SJSA1 (cell line): ENCODE data around the gene MINDY4. TPM values are rescaled to one million over a fixed set of nuclear protein-coding genes. Genes with fewer than 3 reads are reported as not detected.

ENCODE experiments used
- DNase-seq, 2 experiments: peaks; one replicate each; pipeline ENCODE4 v3.0.0-alpha.2; 2015 to 2020; ENCODE audit warnings: low spot score in 2 of 2, low read depth in 1 of 2
- H3K27ac ChIP-seq: fragments of 250-450 bp; sonication (Bioruptor Pico); 2 replicates; pipeline ENCODE4 v1.5.1; 2020; ENCODE audit warnings: mild to moderate bottlenecking, moderate library complexity
- H3K27me3 ChIP-seq: fragments of 250-450 bp; sonication (Bioruptor Pico); replicated peaks from 2 replicates; pipeline ENCODE4 v1.5.1; 2020; ENCODE audit warnings: mild to moderate bottlenecking, moderate library complexity
- H3K36me3 ChIP-seq: fragments of 250-450 bp; sonication (Bioruptor Pico); 2 replicates; pipeline ENCODE4 v1.5.1; 2020; ENCODE audit warnings: mild to moderate bottlenecking
- H3K4me1 ChIP-seq: fragments of 250-450 bp; sonication (Bioruptor Pico); replicated peaks from 2 replicates; pipeline ENCODE4 v1.6.1; 2021; ENCODE audit warnings: mild to moderate bottlenecking
- H3K4me3 ChIP-seq: fragments of 250-450 bp; sonication (Bioruptor Pico); 2 replicates; pipeline ENCODE4 v1.5.1; 2020; ENCODE audit warnings: mild to moderate bottlenecking
- H3K9me3 ChIP-seq: fragments of 250-450 bp; sonication (Bioruptor Pico); replicated peaks from 2 replicates; pipeline ENCODE4 v1.5.1; 2020; ENCODE audit warnings: mild to moderate bottlenecking
- total RNA-seq: library from RNA; depleted of rRNA; stranded (reverse); fragments of >200 nt; shearing (Covaris generic); gene quantifications from 2 replicates; pipeline ENCODE4 v1.2.3, GENCODE V29; 2014

MINDY4 gene
- total RNA-seq, 1 experiment from 2014 or later, result 2.0 TPM

- DNase-seq, result no peak
- Histone ChIP-seq H3K9me3 (no peaks in the 10 kb centered on the region), H3K36me3 (no peaks in the 10 kb centered on the region), H3K4me3 (no peak overlapping the region), H3K4me1 (peaks cover 14% of the 10 kb centered on the region), H3K27ac (no peak overlapping the region), H3K27me3 (no peaks in the 10 kb centered on the region)
Observed at GRCh38 chr7:30913821-30914515, 142.8 kb downstream of the MINDY4 start.

GRCh38 chr7:30914596-30914995 is 143.4 kb downstream of the MINDY4 start:
- peak; percentile 43 to 62 for DNase-seq
- H3K27ac ChIP-seq, result peak overlapping the region; percentile 33; the same call in 1 of the 2 replicates
- H3K9me3 ChIP-seq, result no peaks in the 10 kb centered on the region
- peaks cover 14% of the 10 kb centered on the region for H3K4me1 ChIP-seq
- H3K27me3 ChIP-seq, result no peaks in the 10 kb centered on the region
- H3K4me3 ChIP-seq, result no peak overlapping the region
- no peaks in the 10 kb centered on the region for H3K36me3 ChIP-seq

GRCh38 chr7:30915005-30915601 is 143.9 kb downstream of the MINDY4 start:
- no peak for DNase-seq
- Histone ChIP-seq H3K4me3 (no peak overlapping the region), H3K9me3 (no peaks in the 10 kb centered on the region), H3K4me1 (peaks cover 14% of the 10 kb centered on the region), H3K27ac (peak overlapping the region; percentile 33; the same call in 1 of the 2 replicates), H3K27me3 (no peaks in the 10 kb centered on the region), H3K36me3 (no peaks in the 10 kb centered on the region)

GRCh38 chr7:30915751-30916150 is 144.5 kb downstream of the MINDY4 start:
- DNase-seq, result no peak
- H3K9me3 ChIP-seq, result no peaks in the 10 kb centered on the region
- no peaks in the 10 kb centered on the region for H3K27me3 ChIP-seq
- no peaks in the 10 kb centered on the region for H3K36me3 ChIP-seq
- no peak overlapping the region for H3K4me3 ChIP-seq
- no peak overlapping the region for H3K27ac ChIP-seq
- H3K4me1 ChIP-seq, result peaks cover 18% of the 10 kb centered on the region

GRCh38 chr7:30916255-30916654 is 145.0 kb downstream of the MINDY4 start:
- no peaks in the 10 kb centered on the region for H3K27me3 ChIP-seq
- peaks cover 23% of the 10 kb centered on the region for H3K4me1 ChIP-seq
- H3K27ac ChIP-seq, result no peak overlapping the region
- DNase-seq, result no peak
- no peaks in the 10 kb centered on the region for H3K9me3 ChIP-seq
- H3K36me3 ChIP-seq, result no peaks in the 10 kb centered on the region
- H3K4me3 ChIP-seq, result no peak overlapping the region

GRCh38 chr7:30916767-30917166 is 145.6 kb downstream of the MINDY4 start:
- Histone ChIP-seq H3K4me1 (peaks cover 28% of the 10 kb centered on the region), H3K27ac (no peak overlapping the region), H3K4me3 (no peak overlapping the region), H3K27me3 (no peaks in the 10 kb centered on the region), H3K9me3 (no peaks in the 10 kb centered on the region), H3K36me3 (no peaks in the 10 kb centered on the region)
- no peak for DNase-seq

GRCh38 chr7:30917216-30917893 is 146.1 kb downstream of the MINDY4 start:
- Histone ChIP-seq H3K27me3 (no peaks in the 10 kb centered on the region), H3K9me3 (no peaks in the 10 kb centered on the region), H3K27ac (no peak overlapping the region), H3K4me3 (no peak overlapping the region), H3K4me1 (peaks cover 28% of the 10 kb centered on the region), H3K36me3 (no peaks in the 10 kb centered on the region)
- no peak for DNase-seq

GRCh38 chr7:30918676-30919075 is 147.5 kb downstream of the MINDY4 start:
- no peaks in the 10 kb centered on the region for H3K27me3 ChIP-seq
- no peak for DNase-seq

GRCh38 chr7:30920021-30920583 is 148.9 kb downstream of the MINDY4 start:
- Histone ChIP-seq H3K36me3 (no peaks in the 10 kb centered on the region), H3K27me3 (no peaks in the 10 kb centered on the region), H3K27ac (no peak overlapping the region), H3K4me1 (peaks cover 17% of the 10 kb centered on the region), H3K9me3 (no peaks in the 10 kb centered on the region), H3K4me3 (no peak overlapping the region)
- no peak for DNase-seq

More at GRCh38 chr7:30918676-30919075, 147.5 kb downstream of the MINDY4 start:
- H3K4me3 ChIP-seq, result no peak overlapping the region
- no peaks in the 10 kb centered on the region for H3K9me3 ChIP-seq
- H3K27ac ChIP-seq, result no peak overlapping the region
- H3K36me3 ChIP-seq, result no peaks in the 10 kb centered on the region
- H3K4me1 ChIP-seq, result peaks cover 28% of the 10 kb centered on the region

- Histone ChIP-seq H3K4me1 (peaks cover 14% of the 10 kb centered on the region), H3K27ac (no peak overlapping the region), H3K4me3 (no peak overlapping the region), H3K9me3 (no peaks in the 10 kb centered on the region), H3K36me3 (no peaks in the 10 kb centered on the region), H3K27me3 (no peaks in the 10 kb centered on the region)
- DNase-seq, result peak; percentile 33 to 48
Observed at GRCh38 chr7:30920584-30921539, 149.6 kb downstream of the MINDY4 start.

- peak in 1 of 2 experiments; percentile 37 for DNase-seq
- peaks cover 14% of the 10 kb centered on the region for H3K4me1 ChIP-seq
- no peak overlapping the region for H3K4me3 ChIP-seq
- H3K27ac ChIP-seq, result no peak overlapping the region
- no peaks in the 10 kb centered on the region for H3K36me3 ChIP-seq
- H3K9me3 ChIP-seq, result no peaks in the 10 kb centered on the region
- H3K27me3 ChIP-seq, result no peaks in the 10 kb centered on the region
Observed at GRCh38 chr7:30921540-30922401, 150.6 kb downstream of the MINDY4 start.

GRCh38 chr7:30922596-30922995 is 151.4 kb downstream of the MINDY4 start:
- Histone ChIP-seq H3K9me3 (no peaks in the 10 kb centered on the region), H3K27me3 (no peaks in the 10 kb centered on the region), H3K27ac (no peak overlapping the region), H3K4me3 (no peak overlapping the region), H3K36me3 (no peaks in the 10 kb centered on the region), H3K4me1 (peaks cover 14% of the 10 kb centered on the region)
- peak in 1 of 2 experiments; percentile 30 for DNase-seq
